Muscle of back (tissue), 13 donors: ENCODE data around the gene GRB10. TPM values are rescaled to one million over a fixed set of nuclear protein-coding genes. Genes with fewer than 3 reads are reported as not detected.
A peak's percentile ranks its signal among the peaks of the same experiment; 100 is the strongest.

ENCODE experiments used
- DNase-seq, 3 donors: peaks; one replicate each; pipeline versions ENCODE4 v3.0.0 to v3.0.0-alpha.2; 2013
- long read RNA-seq, 9 donors: transcript quantifications; one replicate each; lab custom pipeline, GENCODE V29; 2026
- polyA plus RNA-seq, 10 donors: library from polyadenylated mRNA; unstranded; fragments of 120-200 nt; gene quantifications; one replicate each; pipeline ENCODE4 v1.2.1, GENCODE V29; 2013; ENCODE audit not compliant: insufficient read length in 10 of 10

GRB10 gene
- polyA plus RNA-seq, result 10 to 100 TPM; 11.5 to 27.6 (median 16.5) TPM
- long read RNA-seq, donor 1, result 0 reads
- long read RNA-seq, donor 2, partial matches to known transcripts, result 0 of 1 reads
- long read RNA-seq, donor 2, other reads (novel, unspliced or antisense), result 0 of 1 reads
- long read RNA-seq, donor 3, result 0 reads
- long read RNA-seq, donor 4, full-length matches to known transcripts, result 1 of 1 reads
- long read RNA-seq, donor 4, partial matches to known transcripts, result 0 of 1 reads
- long read RNA-seq, donor 4, other reads (novel, unspliced or antisense), result 0 of 1 reads
- long read RNA-seq, donor 5, partial matches to known transcripts, result 10 of 10 reads
- long read RNA-seq, donor 5, other reads (novel, unspliced or antisense), result 0 of 10 reads
- long read RNA-seq, donor 6, partial matches to known transcripts, result 0 of 1 reads
- long read RNA-seq, donor 6, other reads (novel, unspliced or antisense), result 0 of 1 reads
- long read RNA-seq, donor 7, partial matches to known transcripts, result 0 of 1 reads
- long read RNA-seq, donor 7, other reads (novel, unspliced or antisense), result 0 of 1 reads
- long read RNA-seq, donor 8, result 0 reads
- long read RNA-seq, donor 9, result 0 reads

DNA sequence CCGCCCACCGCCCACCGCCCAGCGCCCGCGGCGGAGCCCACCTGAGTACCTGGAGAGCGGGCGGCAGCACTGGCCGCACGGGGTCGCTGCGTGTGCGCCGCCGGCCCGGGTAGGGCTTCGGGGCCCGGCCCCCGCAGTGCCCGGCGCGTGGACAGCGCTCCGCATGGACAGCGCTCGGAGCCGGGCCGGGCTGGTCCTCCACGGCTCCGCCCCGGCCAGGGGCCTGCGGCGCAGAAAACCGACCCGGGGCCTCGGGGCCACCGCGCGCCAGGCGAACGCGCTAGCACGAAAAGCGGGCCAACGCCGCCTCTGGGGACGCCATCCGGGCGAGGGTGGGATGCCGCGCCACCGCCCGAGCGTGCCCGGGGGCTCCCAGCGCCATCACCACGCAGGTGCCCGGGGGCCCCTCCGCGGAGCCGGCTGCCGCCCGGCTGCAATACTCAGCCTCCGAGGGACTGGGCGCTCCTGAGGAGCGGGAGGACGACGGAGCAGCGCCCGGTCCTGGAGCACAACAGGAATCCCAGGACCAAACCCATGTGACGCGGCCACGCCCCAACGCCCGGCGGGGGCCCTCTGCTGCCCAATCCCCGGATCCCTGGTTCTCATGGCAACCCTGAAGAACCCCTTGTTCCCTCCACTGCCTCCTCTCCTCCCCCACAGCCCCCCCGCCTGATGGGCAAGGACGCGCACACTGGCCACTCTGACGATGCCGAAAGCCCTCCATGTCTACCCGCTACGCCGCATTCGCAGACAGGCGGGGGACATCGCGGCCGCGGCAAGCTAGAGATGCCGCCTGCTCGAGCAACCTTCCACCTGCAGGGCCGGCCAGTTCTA lies at the start of gene GRB10:
TSS of gene GRB10 (minus strand) at position 522 of the 834 bp plus-strand sequence. CDS start 50,574 bp downstream, outside the sequence.
- peak in 2 of 3 donors; percentile 21 to 41 for DNase-seq

- DNase-seq, result no peak
Measured at GRCh38 chr7:50828801-50829200, 46.1 kb upstream of the GRB10 start.

DNA sequence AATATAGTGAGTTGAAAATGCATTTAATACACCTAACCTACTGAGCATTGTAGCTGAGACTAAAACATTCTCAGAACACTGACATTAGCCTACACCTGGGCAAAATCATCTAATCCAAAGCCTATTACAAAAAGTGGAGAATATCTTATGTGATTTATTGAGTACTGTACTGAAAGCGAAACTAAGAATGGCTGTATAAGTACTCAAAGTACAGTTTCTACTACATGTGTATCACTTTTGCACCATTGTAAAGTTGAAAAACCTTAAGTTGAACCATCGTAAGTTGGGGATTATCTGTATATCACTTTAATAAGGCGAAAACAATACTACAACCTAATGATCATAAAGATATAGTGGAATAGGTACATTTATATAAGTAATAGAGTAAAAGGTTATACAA lies 45.4 kb upstream of the GRB10 start:
- DNase-seq, result no peak

DNA sequence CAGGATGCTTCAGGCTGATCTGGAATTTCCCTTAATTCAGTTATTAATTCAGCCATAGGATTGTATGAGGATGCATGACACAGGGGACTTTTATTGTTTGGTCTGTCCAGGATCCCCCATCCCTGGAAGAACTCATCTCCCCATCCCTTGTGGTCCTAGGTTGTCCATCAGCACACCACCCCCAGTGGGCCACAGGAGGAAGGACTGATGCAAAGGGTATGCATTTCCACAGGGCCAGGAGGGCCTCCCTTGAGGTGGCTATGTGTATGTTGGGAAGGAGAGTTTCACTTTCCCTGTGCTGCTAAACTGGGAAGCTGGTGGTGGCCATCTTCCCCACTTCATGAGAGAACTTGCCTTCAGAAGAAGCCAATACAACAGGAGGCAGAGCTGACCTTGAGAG lies 44.6 kb upstream of the GRB10 start:
- no peak for DNase-seq

DNA sequence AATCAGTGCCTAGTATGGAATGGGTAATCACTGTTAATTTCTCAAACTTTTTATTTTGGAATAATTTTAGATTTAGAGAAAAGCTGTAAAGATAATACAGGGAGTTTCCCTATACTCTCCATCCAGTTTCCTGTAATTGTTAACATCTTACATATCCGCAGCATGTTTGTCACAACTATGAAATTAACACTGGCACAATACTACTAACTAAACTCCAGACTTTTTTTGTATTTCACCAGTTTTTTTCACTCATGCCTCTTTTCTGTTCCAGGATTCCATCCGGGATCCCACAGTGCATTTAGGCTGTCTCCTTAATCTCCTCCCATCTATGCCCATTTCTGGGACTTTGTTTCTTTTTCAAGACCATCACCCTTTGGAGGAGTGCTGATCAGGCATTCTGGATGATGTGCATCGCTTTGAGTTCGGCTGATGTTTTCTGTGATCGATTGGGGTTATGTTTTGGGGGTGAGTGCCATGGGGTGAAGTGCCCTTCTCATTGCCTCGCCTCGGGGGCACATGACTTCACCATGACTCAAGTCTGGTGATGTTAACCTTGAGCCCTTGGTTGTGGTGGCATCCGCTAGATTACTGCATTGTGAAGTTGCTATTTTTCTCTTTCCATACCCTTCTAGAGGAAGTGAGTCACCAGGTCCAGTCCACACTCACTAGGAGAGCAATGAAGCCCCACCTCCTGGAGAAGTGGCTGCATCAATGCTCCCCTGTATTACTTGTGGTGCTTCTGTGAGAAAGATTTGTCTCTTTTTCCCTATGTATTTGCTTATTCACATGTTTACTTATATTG lies 43.9 kb upstream of the GRB10 start:
- peak in 1 of 3 donors; percentile 45 for DNase-seq

GRCh38 chr7:50825465-50825864 lies 42.8 kb upstream of the GRB10 start:
- no peak for DNase-seq

- DNase-seq, result no peak
Measured at GRCh38 chr7:50824882-50825281, 42.2 kb upstream of the GRB10 start.

DNA sequence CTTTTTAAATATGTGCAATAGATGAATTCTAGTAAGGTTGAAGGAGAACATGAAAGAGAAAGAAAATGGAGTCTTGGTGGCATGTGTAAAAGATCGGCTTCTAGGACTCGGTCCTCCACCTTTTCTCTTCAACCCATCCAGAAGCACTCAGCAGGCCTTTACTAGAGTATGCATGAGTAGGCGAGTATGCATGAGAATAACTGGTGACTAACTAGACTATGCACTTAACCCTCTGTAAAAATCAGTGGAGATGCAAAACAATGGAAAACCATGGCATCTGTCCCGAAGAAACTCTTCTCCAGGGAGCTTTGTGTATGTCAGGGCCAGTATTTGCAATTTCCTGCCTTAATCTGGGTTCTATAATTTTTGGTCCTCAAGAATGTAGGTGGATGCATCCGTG lies 40.0 kb upstream of the GRB10 start:
- DNase-seq, result no peak

GRCh38 chr7:50822110-50822509 lies 39.4 kb upstream of the GRB10 start:
- no peak for DNase-seq

- DNase-seq, result no peak
Measured at GRCh38 chr7:50821457-50822008, 38.8 kb upstream of the GRB10 start.

- no peak for DNase-seq
Measured at GRCh38 chr7:50818324-50818723, 35.6 kb upstream of the GRB10 start.

- DNase-seq, result no peak
Measured at GRCh38 chr7:50817561-50817960, 34.9 kb upstream of the GRB10 start.

DNA sequence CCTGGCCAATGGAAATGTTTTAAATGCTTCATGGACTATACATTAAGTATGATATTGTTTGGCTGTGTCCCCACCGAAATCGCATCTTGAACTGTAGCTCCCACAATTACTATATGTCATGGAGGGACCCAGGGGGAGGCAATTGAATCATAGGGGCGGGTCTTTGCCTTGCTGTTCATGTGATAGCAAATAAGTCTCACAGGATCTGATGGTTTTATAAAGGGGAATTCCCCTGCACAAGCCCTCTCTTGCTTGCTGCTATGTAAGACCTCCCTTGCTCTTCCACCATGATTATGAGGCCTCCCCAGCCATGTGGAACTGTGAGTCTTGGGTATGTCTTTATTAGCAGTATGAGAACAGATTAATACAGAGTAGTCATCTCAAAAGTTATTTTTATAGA lies 32.4 kb upstream of the GRB10 start:
- no peak for DNase-seq

GRCh38 chr7:50814166-50814565 lies 31.5 kb upstream of the GRB10 start:
- DNase-seq, result no peak

- peak; percentile 47 to 76 (median 74) for DNase-seq
Measured at GRCh38 chr7:50812841-50813475, 30.3 kb upstream of the GRB10 start.

DNA sequence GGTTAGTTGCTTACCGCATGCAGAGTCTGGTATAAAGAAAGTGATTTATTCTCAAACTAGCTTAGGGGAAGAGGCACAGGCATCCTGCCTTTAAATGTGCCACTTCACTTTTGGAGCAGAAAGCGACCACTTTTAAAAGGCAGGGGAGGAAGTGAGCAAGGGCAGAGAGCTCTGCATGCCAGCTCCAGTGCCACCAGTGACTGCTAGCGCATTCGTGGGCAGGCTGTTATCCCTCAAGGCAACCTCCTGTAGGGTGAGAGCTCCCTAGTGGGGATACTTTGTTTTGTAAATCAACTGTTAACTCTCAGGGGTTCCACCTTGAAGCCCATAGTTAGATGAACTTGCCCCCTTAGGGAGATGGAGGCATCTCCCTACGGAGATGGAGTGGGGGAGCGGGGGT lies 29.4 kb upstream of the GRB10 start:
- no peak for DNase-seq

GRCh38 chr7:50808282-50808888 lies 25.7 kb upstream of the GRB10 start:
- no peak for DNase-seq

DNA sequence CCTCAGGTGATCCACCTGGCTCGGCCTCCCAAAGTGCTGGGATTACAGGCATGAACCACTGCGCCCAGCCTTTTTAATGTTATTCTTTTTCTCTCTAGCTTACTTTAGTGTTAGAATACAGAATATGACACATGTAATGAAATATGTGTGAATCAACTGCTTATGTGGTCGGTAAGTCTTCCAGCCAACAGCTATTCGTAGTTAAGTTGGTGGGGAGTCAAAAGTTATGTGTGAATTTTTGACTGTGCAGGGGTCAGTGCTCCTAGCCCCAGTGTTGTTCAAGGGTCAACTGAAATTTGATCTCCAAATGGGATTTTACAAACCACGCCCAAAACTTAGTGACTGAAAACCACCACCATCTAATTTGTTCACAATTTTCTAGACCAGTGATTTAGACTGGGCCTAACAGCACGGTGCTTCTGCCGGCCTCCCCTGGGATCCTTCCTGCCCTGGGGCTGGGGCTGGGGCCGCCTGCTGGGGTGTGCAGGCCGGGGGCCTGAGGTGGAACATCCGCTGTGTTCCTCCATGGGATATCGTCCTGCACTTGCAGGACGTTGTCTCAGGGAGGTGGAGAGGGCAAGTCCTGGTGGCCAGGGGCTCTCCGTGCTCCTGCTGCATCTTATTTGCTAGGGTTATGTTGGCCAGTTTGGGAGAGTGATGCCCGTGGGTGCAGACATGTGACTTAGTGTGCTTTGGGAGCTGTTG lies 24.5 kb upstream of the GRB10 start:
- DNase-seq, result no peak

DNA sequence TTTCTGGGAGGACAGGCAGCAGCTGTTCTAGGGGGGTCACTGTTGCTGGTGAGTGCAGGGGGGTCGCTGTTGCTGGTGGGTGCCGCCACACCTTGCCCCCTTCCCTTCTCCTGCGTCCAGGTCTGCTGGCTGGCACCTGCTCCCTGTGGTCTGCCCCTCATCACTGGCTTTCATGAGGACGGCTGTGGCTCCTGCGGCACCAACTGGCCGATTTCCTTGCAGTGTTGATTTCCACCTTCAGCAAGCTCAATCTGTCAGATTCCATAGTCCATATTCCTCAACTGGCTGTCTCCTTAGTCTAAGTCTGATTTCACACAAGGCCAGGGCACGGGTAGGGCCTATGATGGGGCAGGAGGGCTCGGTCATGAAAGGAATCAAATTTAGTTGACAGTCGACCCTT lies 23.4 kb upstream of the GRB10 start:
- no peak for DNase-seq
